Activated CD4-positive, alpha-beta T cell treated with anti-CD3 and anti-CD28 coated beads, Interleukin-2, amount 50 U/mL, for 4 hours (primary cell): ENCODE results near the gene GABARAPL2.

Source experiments
- DNase-seq, 2 experiments: peaks; one replicate each; pipeline ENCODE4 v3.0.0-alpha.2; 2020

GABARAPL2 gene

GRCh38 chr16:75593825-75594820 is 27.9 kb downstream of the GABARAPL2 start:
- DNase-seq, result no peak

- DNase-seq, result no peak
Measured at GRCh38 chr16:75599452-75600277, 33.5 kb downstream of the GABARAPL2 start.

GRCh38 chr16:75603241-75603640 is 37.1 kb downstream of the GABARAPL2 start:
- DNase-seq, result no peak

DNA sequence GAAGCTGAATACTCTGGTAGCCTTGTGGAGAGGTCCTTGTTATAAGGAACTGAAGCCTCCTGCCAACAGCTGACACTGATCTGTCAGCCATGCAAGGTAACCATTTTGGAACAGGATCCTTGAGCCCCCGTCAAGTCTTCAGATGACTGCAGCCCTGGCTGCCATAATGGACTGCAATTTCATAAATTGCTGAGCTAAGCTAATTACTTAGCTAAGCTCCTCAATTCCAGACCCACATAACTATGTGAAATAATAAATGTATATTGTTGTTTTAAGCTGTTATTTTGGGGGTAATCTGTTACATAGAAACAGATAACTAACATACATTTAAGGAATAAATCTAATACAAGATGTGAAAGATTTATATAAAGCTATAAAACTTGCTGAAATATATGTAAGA is 40.3 kb downstream of the GABARAPL2 start:
- no peak for DNase-seq

GRCh38 chr16:75614066-75614897 is 48.1 kb downstream of the GABARAPL2 start:
- DNase-seq, result no peak

GRCh38 chr16:75615619-75616018 is 49.4 kb downstream of the GABARAPL2 start:
- no peak for DNase-seq

DNA sequence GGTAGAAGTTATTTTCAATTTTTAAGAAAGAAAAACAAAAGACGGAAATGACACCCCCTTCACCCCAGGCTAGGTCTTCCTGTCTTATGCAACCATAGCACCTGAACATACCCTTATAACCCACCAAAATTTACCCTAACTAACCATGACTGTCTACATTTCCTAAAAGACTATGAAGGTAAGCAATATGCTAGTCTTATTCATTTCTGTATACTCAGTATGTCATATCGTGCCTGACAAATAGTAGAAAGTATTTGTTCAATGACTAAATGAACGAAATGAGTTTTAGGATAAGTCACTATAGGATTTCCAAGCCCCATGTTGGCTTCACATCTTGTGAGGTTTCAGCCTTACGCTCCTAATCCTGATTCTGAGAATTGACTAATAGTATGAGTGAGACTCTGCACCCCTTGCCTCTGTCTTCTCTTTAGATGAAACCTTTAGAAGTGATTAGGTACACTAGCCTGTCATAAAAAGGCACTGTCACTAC is 50.4 kb downstream of the GABARAPL2 start:
- DNase-seq, result no peak

GRCh38 chr16:75617121-75617520 is 50.9 kb downstream of the GABARAPL2 start:
- DNase-seq, result no peak

GRCh38 chr16:75618780-75619179 is 52.6 kb downstream of the GABARAPL2 start:
- DNase-seq, result no peak

DNA sequence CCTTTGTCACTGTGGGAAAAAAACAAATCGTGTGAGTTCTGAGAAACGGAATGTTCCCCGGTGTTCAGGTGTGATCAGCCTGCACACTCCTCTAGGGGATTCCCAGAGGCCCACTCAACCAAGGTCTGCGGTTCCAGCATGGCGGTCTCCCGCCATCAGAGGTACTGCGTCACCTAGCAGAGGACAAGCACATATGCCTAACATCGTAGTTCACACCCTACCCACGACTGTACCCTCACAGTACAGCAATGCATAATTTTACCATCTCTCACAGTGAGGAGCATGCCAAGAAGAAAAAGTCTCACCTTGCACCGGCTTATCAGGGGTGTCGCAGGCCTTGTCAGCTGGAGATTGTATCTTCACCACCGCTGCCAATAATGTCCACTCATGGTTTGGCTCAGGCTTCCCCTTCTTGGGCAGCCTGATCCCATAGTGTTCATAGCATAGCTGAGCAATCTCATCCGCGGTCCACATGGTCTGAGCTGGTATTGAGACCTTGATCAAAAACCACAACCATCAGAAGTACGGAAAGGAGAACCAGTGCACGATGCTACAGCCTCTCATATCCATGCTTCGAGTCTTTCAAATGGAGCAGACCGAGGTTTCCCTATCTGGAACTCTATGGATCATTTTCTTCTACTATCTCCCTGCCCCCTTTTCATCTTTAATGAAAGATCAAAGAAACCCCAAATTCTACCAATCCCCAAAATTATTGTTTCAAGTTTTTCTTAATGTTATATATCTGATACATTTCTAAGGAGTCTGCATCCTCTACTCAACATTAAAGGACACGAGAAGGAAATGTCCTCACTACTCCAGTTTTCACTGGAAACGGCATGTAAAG is 54.4 kb downstream of the GABARAPL2 start:
- peak; percentile 9 to 17 for DNase-seq

GRCh38 chr16:75621170-75621477 is 54.9 kb downstream of the GABARAPL2 start:
- no peak for DNase-seq

- peak; percentile 96 to 97 for DNase-seq
Measured at GRCh38 chr16:75622761-75623605, 56.8 kb downstream of the GABARAPL2 start, which contains the start of gene ADAT1. ADAT1 (minus strand) TSS chr16:75623281; CDS start chr16:75620799, 2,482 bp downstream.

- DNase-seq, result no peak
Measured at GRCh38 chr16:75624921-75625334, 58.7 kb downstream of the GABARAPL2 start.

GRCh38 chr16:75626806-75627205 is 60.6 kb downstream of the GABARAPL2 start:
- no peak for DNase-seq
